GM12892 (cell line): Measurements from ENCODE around the gene SYNE1.

Experiments
- POLR2A ChIP-seq: IDR thresholded peaks from 2 replicates; pipeline ENCODE4 v1.6.1; 2011; ENCODE audit warnings: low read depth, low read length, control low read depth
- POLR2AphosphoS5 ChIP-seq: IDR thresholded peaks from 2 replicates; pipeline ENCODE4 v1.6.1; 2011; ENCODE audit warnings: low read depth, low read length, control low read depth

DNA sequence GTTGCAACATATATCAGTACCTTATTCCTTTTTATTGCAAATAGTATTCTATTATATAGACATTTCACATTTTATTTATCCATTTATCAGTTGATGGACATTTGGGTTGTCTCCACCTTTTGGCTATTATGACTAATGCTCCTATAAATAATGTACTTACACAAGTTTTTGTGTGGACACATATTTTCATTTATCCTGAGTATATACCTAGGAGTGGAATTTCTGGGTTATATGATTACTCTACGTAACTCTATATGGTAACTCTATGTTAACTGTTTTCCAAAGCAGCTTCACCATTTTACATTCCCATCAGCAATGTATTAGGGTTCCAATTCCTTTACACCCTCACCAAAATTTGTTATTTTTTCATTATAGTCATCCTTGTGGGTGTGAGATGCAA lies 424.7 kb downstream of the SYNE1 start:
- no peak for TF ChIP-seq POLR2A
- TF ChIP-seq POLR2AphosphoS5: no peak
